Peyer's patch (tissue), 4 donors: ENCODE measurements around the gene ELOVL6. TPM values are rescaled to one million over a fixed set of nuclear protein-coding genes. Genes with fewer than 3 reads are reported as not detected.
"Not testable (repeated sequence)": the region's sequence is repeated elsewhere in the genome, so short reads cannot be mapped to it uniquely, and the experiment has no call there.

Experiments
- DNase-seq, 3 donors: peaks; one replicate each; pipeline ENCODE4 v3.0.0-alpha.2; 2017 to 2019
- H3K27ac ChIP-seq, 4 donors: fragments of 200-600 bp; sonication (generic); one replicate each; pipeline ENCODE4 v1.5.1; 2016 to 2019
- H3K27me3 ChIP-seq, 2 donors: fragments of 200-600 bp; sonication (generic); one replicate each; pipeline ENCODE4 v1.5.1; 2019
- H3K36me3 ChIP-seq, 3 donors: fragments of 200-600 bp; sonication (generic); one replicate each; pipeline ENCODE4 v1.5.1; 2016 to 2019
- H3K4me1 ChIP-seq, 4 donors: fragments of 200-600 bp; sonication (generic); one replicate each; pipeline ENCODE4 v1.5.1; 2016 to 2019
- H3K4me3 ChIP-seq, 4 donors: fragments of 200-600 bp; sonication (generic); 1 replicate in 3 of 4; 2 replicates in 1 of 4; pipeline ENCODE4 v1.5.1; 2016 to 2019; ENCODE audit warnings: mild to moderate bottlenecking in 1 of 4
- H3K9me3 ChIP-seq, 4 donors: fragments of 200-600 bp; sonication (generic); one replicate each; pipeline ENCODE4 v1.5.1; 2016 to 2019; ENCODE audit warnings: mild to moderate bottlenecking in 1 of 4
- POLR2A ChIP-seq, 2 donors: fragments of 450-650 bp; IDR thresholded peaks; one replicate each; pipeline ENCODE4 v1.5.1; 2017; ENCODE audit warnings: antibody characterized with exemption in 2 of 2, mild to moderate bottlenecking in 2 of 2, moderate library complexity in 2 of 2
- total RNA-seq, 4 donors: library from RNA; depleted of rRNA; stranded (reverse); fragments of >200 nt; gene quantifications; one replicate each; pipeline ENCODE4 v1.1.0, GENCODE V29; 2016
- TF ChIP-seq, protein P1 (sequence below), 6 experiments: fragments of 450-650 bp in 4 of 6; fragments of 200-600 bp in 2 of 6; sonication (generic) in 1 of 6; IDR thresholded peaks; one replicate each; pipeline ENCODE4 v1.5.1; 2017 to 2019; ENCODE audit warnings: antibody characterized with exemption in 6 of 6, mild to moderate bottlenecking in 3 of 6, moderate library complexity in 1 of 6

Gene ELOVL6, protein sequence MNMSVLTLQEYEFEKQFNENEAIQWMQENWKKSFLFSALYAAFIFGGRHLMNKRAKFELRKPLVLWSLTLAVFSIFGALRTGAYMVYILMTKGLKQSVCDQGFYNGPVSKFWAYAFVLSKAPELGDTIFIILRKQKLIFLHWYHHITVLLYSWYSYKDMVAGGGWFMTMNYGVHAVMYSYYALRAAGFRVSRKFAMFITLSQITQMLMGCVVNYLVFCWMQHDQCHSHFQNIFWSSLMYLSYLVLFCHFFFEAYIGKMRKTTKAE
- 10 to 100 TPM in 3 of 4 donors, 1 to 10 TPM in 1; 3.3 to 15.5 (median 12.6) TPM for total RNA-seq

DNA sequence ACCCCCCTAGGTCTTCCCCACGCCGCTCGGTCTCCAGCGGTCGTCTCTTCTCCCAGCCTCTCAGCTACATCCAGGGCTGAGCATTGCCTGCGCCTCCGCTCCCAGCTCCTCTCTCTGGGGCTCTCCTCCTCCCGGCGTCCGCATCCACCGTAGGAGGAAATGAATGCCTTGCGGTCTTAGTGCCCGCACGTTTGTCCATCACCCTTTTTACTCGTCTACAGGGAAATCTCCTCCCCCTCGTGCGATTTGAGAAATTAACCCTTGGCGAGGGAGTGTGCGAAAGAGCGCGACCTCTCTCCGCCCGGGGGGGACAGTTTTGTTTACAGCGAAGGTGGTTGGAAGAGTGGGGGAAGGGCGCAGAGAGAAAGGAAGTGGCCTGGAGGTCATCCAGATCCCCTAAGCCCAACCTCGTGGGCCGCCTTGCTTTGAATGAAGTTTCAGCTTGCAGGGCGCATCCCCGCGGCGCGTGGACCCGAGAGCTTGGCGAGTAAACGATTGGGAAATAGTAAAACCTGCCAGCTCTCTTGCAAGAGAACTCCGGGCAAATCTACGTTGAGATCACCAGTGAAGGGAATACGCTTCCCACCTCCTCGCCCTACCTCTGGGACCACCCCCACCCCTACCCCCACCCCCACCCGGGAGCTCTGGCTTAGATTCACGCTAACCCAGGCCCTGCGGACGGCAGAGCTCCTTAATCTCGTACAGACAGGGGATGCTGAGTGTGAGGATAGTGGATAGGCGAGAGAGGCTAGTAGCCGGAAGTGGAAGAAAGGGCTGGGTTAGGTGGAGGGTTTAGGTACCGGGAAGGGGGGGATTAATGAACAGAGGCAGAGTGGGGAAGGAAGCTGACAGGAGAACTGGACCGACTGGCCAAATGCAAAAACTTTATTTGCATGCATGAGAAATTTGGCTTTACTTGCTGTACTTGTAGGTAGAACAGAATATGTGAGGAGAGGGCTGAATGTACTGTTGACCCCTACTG is at the start of gene ELOVL6:
TSS of gene ELOVL6 (minus strand) at position 181 of the 982 bp plus-strand sequence. CDS start 280 bp downstream, outside the sequence.
- TF ChIP-seq, protein P1, sequence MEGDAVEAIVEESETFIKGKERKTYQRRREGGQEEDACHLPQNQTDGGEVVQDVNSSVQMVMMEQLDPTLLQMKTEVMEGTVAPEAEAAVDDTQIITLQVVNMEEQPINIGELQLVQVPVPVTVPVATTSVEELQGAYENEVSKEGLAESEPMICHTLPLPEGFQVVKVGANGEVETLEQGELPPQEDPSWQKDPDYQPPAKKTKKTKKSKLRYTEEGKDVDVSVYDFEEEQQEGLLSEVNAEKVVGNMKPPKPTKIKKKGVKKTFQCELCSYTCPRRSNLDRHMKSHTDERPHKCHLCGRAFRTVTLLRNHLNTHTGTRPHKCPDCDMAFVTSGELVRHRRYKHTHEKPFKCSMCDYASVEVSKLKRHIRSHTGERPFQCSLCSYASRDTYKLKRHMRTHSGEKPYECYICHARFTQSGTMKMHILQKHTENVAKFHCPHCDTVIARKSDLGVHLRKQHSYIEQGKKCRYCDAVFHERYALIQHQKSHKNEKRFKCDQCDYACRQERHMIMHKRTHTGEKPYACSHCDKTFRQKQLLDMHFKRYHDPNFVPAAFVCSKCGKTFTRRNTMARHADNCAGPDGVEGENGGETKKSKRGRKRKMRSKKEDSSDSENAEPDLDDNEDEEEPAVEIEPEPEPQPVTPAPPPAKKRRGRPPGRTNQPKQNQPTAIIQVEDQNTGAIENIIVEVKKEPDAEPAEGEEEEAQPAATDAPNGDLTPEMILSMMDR (IDR thresholded peaks at IDR 0.05) = no peak
- no peak for TF ChIP-seq POLR2A (IDR thresholded peaks at IDR 0.05)
- H3K4me3 ChIP-seq = peak within 1 kb of the TSS; percentile 67 to 89 (median 80)
- no peaks in the 10 kb centered on the region for H3K9me3 ChIP-seq

DNA sequence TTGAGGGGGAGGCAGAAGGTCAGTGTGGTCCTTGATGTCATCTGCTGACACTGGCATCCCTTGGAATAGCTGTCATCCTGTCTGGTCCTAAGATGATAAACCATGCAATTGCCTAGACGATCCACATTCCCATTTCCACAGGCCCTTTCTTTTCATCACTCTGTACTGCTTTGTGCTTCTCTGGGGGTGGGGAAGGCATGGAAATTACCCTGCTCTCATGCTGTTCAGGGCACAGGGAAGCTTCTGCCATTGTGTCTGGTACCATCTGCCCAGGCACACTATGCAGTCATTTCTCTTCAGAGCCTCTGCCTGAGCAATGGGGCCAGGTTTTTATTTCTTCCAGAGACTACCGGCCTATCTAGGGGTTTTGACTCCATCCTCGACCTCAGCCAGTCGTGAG is 49.7 kb upstream of the ELOVL6 start:
- Histone ChIP-seq H3K9me3 (no peaks in the 10 kb centered on the region), H3K36me3 (no peaks in the 10 kb centered on the region), H3K27ac (no peak overlapping the region), H3K4me1 (no peaks in the 10 kb centered on the region), H3K27me3 (no peaks in the 10 kb centered on the region), H3K4me3 (no peak overlapping the region)
- TF ChIP-seq, protein P1 (IDR thresholded peaks at IDR 0.05) = no peak
- no peak for TF ChIP-seq POLR2A (IDR thresholded peaks at IDR 0.05)
- DNase-seq = no peak

More for the DNA sequence above, at the start of gene ELOVL6:
- H3K27me3 ChIP-seq = no peaks in the 10 kb centered on the region
- peak; percentile 48 to 76 (median 73) for DNase-seq
- H3K27ac ChIP-seq = peak within 1 kb of the TSS; percentile 84 to 95 (median 88)
- H3K4me1 ChIP-seq = peaks cover 0 to 21% (median 2%) of the 10 kb centered on the region in 4 donors
- H3K36me3 ChIP-seq = no peaks in the 10 kb centered on the region

DNA sequence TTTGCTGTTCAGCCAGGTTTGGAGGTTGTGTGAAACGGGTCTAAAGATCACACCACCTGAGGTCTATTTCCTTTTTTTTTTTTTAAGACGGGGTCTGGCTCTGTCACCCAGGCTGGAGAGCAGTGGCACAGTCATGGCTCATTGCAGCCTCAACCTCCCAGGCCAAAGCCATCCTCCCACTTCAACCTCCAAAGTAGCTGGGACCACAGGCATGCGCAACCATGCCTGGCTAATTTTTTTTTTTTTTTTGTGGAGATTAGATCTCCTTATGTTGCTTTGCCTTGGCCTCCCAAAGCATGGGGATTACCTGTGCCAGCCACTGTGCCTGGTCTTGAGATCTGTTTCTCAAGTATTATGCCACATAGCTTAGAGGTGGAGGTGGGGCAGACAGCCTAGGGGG is 49.2 kb upstream of the ELOVL6 start:
- H3K27me3 ChIP-seq = no peaks in the 10 kb centered on the region
- H3K36me3 ChIP-seq = no peaks in the 10 kb centered on the region
- H3K4me1 ChIP-seq = no peaks in the 10 kb centered on the region
- TF ChIP-seq, protein P1 (IDR thresholded peaks at IDR 0.05) = no peak
- TF ChIP-seq POLR2A (IDR thresholded peaks at IDR 0.05) = no peak
- DNase-seq = no peak
- H3K27ac ChIP-seq = no peak overlapping the region
- H3K9me3 ChIP-seq = no peaks in the 10 kb centered on the region
- H3K4me3 ChIP-seq = no peak overlapping the region

DNA sequence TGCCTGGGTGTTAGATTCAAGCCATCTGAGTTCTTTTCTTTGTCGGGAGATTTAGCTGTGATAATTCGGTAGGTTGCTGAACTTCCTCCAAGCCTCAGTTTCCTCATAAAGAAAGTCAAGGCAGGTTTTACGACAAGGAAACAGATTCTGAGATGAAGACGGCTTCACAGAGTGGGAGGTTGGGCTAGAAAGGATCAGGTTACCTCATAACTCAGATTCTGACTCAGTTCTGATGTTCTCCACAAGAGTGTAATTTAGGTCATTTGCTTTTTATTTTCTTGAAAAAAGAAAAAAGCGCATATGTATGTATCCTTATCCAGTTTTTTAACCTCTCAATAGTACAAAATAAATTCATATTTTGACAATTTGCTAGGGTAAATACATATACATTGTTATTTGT is 47.2 kb upstream of the ELOVL6 start:
- no peaks in the 10 kb centered on the region for H3K27me3 ChIP-seq
- H3K4me1 ChIP-seq = no peaks in the 10 kb centered on the region
- H3K27ac ChIP-seq = no peak overlapping the region
- H3K36me3 ChIP-seq = no peaks in the 10 kb centered on the region
- no peak for TF ChIP-seq POLR2A (IDR thresholded peaks at IDR 0.05)
- TF ChIP-seq, protein P1 (IDR thresholded peaks at IDR 0.05) = no peak
- no peak for DNase-seq
- H3K4me3 ChIP-seq = no peak overlapping the region
- no peaks in the 10 kb centered on the region for H3K9me3 ChIP-seq

DNA sequence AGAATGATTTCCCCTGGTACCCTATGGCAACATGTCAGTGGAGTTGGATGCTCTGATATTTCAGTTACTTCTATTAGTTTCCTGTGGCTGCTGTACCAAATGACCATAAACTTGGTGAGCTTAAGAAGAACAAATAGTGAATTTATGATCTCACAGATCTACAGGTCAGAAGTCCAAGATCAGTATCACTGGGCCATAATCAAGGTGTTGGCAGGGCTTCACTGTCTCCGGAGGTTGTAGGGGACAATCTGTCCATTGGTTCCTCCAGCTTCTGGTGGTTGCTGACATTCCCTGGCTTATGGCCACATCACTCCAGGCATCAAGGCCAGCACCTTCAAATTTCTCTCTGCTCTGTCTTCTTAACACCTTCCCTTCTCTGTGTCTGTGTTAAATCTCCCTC is 37.9 kb upstream of the ELOVL6 start:
- Histone ChIP-seq H3K4me1 (no peaks in the 10 kb centered on the region), H3K36me3 (no peaks in the 10 kb centered on the region), H3K27ac (peak overlapping the region in 1 of 4 donors; percentile 21), H3K4me3 (no peak overlapping the region), H3K27me3 (no peaks in the 10 kb centered on the region), H3K9me3 (no peaks in the 10 kb centered on the region)
- no peak for TF ChIP-seq POLR2A (IDR thresholded peaks at IDR 0.05)
- TF ChIP-seq, protein P1 (IDR thresholded peaks at IDR 0.05) = no peak
- peak in 1 of 3 donors; percentile 64 for DNase-seq

DNA sequence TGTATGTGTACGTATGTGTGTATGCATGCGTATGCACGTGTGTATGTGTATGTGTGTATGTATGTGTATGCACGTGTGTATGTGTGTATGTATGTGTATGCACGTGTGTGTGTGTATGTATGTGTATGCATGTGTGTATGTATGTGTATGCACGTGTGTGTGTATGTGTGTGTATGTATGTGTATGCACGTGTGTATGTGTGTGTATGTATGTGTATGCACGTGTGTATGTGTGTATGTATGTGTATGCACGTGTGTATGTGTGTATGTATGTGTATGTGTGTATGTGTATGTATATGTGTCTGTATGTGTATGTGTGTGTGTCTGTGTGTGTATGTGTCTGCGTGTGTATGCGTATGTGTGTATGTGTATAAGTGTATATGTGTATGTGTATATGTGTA is 35.2 kb upstream of the ELOVL6 start:
- DNase-seq, H3K27ac ChIP-seq, H3K9me3 ChIP-seq, H3K27me3 ChIP-seq, H3K4me3 ChIP-seq, H3K4me1 ChIP-seq, H3K36me3 ChIP-seq: not testable (repeated sequence)
